Measurements from ENCODE around the gene RCC1.

GRCh38 chr1:28537457-28538199 is 31.8 kb downstream of the RCC1 start:
- TF ChIP-seq, protein P1, sequence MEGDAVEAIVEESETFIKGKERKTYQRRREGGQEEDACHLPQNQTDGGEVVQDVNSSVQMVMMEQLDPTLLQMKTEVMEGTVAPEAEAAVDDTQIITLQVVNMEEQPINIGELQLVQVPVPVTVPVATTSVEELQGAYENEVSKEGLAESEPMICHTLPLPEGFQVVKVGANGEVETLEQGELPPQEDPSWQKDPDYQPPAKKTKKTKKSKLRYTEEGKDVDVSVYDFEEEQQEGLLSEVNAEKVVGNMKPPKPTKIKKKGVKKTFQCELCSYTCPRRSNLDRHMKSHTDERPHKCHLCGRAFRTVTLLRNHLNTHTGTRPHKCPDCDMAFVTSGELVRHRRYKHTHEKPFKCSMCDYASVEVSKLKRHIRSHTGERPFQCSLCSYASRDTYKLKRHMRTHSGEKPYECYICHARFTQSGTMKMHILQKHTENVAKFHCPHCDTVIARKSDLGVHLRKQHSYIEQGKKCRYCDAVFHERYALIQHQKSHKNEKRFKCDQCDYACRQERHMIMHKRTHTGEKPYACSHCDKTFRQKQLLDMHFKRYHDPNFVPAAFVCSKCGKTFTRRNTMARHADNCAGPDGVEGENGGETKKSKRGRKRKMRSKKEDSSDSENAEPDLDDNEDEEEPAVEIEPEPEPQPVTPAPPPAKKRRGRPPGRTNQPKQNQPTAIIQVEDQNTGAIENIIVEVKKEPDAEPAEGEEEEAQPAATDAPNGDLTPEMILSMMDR (IDR thresholded peaks at IDR 0.05; ENCODE audit: poor library complexity) = no peak
- no peak for TF ChIP-seq EZH2phosphoT487 (IDR thresholded peaks at IDR 0.05; ENCODE audit: low read depth, severe bottlenecking, unreplicated experiment)
